Endothelial cell of umbilical vein (primary cell): Measurements from ENCODE around the gene DENND4A. TPM values are rescaled to one million over a fixed set of nuclear protein-coding genes. Genes with fewer than 3 reads are reported as not detected.

Source experiments
- BruUV-seq: library from RNA; stranded (reverse); fragments of 400-500 nt; replicated peaks from 2 replicates; lab custom pipeline; 2021; lab: Mats Ljungman, UMichigan
- CTCF ChIA-PET: fragments of 300-600, 350-600 bp; sonication (Branson Sonifier 250); formaldehyde crosslinking; loops from one replicate; lab custom pipeline; 2021; ENCODE audit warnings: antibody characterized with exemption, inconsistent platforms; lab: Charles Lee
- POLR2A ChIA-PET: fragments of 300-600, 350-600 bp; sonication (Branson Sonifier 250); formaldehyde crosslinking; loops from one replicate; lab custom pipeline; 2021; ENCODE audit warnings: antibody characterized with exemption, inconsistent platforms; lab: Charles Lee
- DNase-seq: peaks from one replicate; pipeline ENCODE4 v3.0.0-alpha.2; 2011; ENCODE audit warnings: low read depth, low spot score
- FAIRE-seq: peaks from 2 replicates; lab custom pipeline; 2011; peaks lifted over from hg19 to GRCh38; lab: Jason Lieb, UNC
- H2AFZ ChIP-seq: 2 replicates; pipeline ENCODE4 v1.6.0; 2012; ENCODE audit warnings: low read depth, low read length, control low read depth, inconsistent platforms
- H3K27ac ChIP-seq: 2 replicates; pipeline ENCODE4 v1.5.1; 2011; ENCODE audit warnings: low read depth, mild to moderate bottlenecking, control low read depth, low read length, moderate library complexity; ENCODE audit not compliant: insufficient read depth
- H3K27me3 ChIP-seq, 2 experiments: 2 replicates each; pipeline versions ENCODE4 v1.6.0 to v1.6.1; 2011; ENCODE audit warnings: low read length in 2 of 2, mixed read lengths in 1 of 2; ENCODE audit not compliant: control insufficient read depth in 2 of 2, insufficient read depth in 2 of 2
- H3K36me3 ChIP-seq, 2 experiments: 2 replicates in 1 of 2; 3 replicates in 1 of 2; pipeline ENCODE4 v1.5.1; 2011; ENCODE audit warnings: low read length in 2 of 2, mild to moderate bottlenecking in 1 of 2, moderate library complexity in 1 of 2; ENCODE audit not compliant: control insufficient read depth in 2 of 2, insufficient read depth in 2 of 2; ENCODE audit errors: extremely low read depth in 1 of 2
- H3K4me1 ChIP-seq: 3 replicates; pipeline ENCODE4 v1.5.1; 2011; ENCODE audit warnings: mild to moderate bottlenecking, low read length; ENCODE audit not compliant: control insufficient read depth, insufficient read depth; ENCODE audit errors: extremely low read depth
- H3K4me2 ChIP-seq: 2 replicates; pipeline ENCODE4 v1.6.1; 2011; ENCODE audit warnings: low read length, control low read depth, mixed read lengths; ENCODE audit not compliant: insufficient read depth
- H3K4me3 ChIP-seq, 3 experiments: fragments of 200-600 bp in 1 of 3; sonication (generic), shearing (Covaris generic) in 1 of 3; replicated peaks in 1 of 3; 2 replicates each; pipeline ENCODE4 v1.5.1; 2011 to 2016; ENCODE audit warnings: control low read depth in 3 of 3, low read length in 3 of 3, mild to moderate bottlenecking in 2 of 3, inconsistent platforms in 1 of 3, low read depth in 1 of 3, moderate library complexity in 1 of 3; ENCODE audit not compliant: insufficient read depth in 1 of 3
- H3K79me2 ChIP-seq: 2 replicates; pipeline ENCODE4 v1.6.0; 2012; ENCODE audit warnings: low read length, inconsistent platforms; ENCODE audit not compliant: control insufficient read depth, insufficient read depth
- H3K9ac ChIP-seq: replicated peaks from 2 replicates; pipeline ENCODE3; 2011; ENCODE audit warnings: low read length, control low read depth; ENCODE audit not compliant: insufficient read depth; ENCODE audit errors: extremely low read depth
- H3K9me1 ChIP-seq: replicated peaks from 3 replicates; pipeline ENCODE4 v1.6.0; 2011; ENCODE audit warnings: mild to moderate bottlenecking, low read length; ENCODE audit not compliant: control insufficient read depth, insufficient read depth; ENCODE audit errors: extremely low read depth
- H3K9me3 ChIP-seq: replicated peaks from 2 replicates; pipeline ENCODE4 v1.5.1; 2012; ENCODE audit warnings: low read length, inconsistent platforms; ENCODE audit not compliant: control insufficient read depth, insufficient read depth
- H4K20me1 ChIP-seq: replicated peaks from 2 replicates; pipeline ENCODE3; 2011; ENCODE audit warnings: mild to moderate bottlenecking, low read length; ENCODE audit not compliant: control insufficient read depth, insufficient read depth; ENCODE audit errors: extremely low read depth
- CTCF ChIP-seq, 2 donors: IDR thresholded peaks; 1 replicate in 1 of 2; 2 replicates in 1 of 2; pipeline ENCODE4 v1.5.1; 2011; ENCODE audit warnings: low read length in 2 of 2, mild to moderate bottlenecking in 2 of 2, moderate library complexity in 2 of 2, control low read depth in 1 of 2, inconsistent platforms in 1 of 2, low read depth in 1 of 2; ENCODE audit not compliant: insufficient read depth in 1 of 2; ENCODE audit errors: extremely low read depth in 1 of 2
- EZH2 ChIP-seq: IDR thresholded peaks from 2 replicates; pipeline ENCODE4 v1.6.1; 2012; ENCODE audit warnings: borderline replicate concordance, low read depth, mild to moderate bottlenecking, moderate library complexity, low read length, inconsistent platforms; ENCODE audit not compliant: severe bottlenecking
- FOS ChIP-seq: IDR thresholded peaks from 2 replicates; pipeline ENCODE4 v1.6.1; 2011; ENCODE audit warnings: mild to moderate bottlenecking, low read length, moderate library complexity, borderline replicate concordance; ENCODE audit not compliant: insufficient read depth
- GATA2 ChIP-seq: IDR thresholded peaks from 2 replicates; pipeline ENCODE4 v1.7.0; 2011; ENCODE audit warnings: low read depth, mild to moderate bottlenecking, moderate library complexity, mixed read lengths, low read length; ENCODE audit not compliant: insufficient read length, insufficient read depth
- JUN ChIP-seq: IDR thresholded peaks from 2 replicates; pipeline ENCODE4 v1.6.1; 2011; ENCODE audit warnings: borderline replicate concordance, low read depth; ENCODE audit not compliant: insufficient read length, insufficient read depth
- MAX ChIP-seq: IDR thresholded peaks from 2 replicates; pipeline ENCODE4 v1.6.1; 2011; ENCODE audit not compliant: insufficient read depth, insufficient read length
- MYC ChIP-seq: IDR thresholded peaks from one replicate; pipeline ENCODE4 v1.6.1; 2011; ENCODE audit warnings: mild to moderate bottlenecking, low read depth, low read length
- POLR2A ChIP-seq: IDR thresholded peaks from 2 replicates; pipeline ENCODE4 v1.6.1; 2012; ENCODE audit warnings: low read depth, mild to moderate bottlenecking, control low read depth, low read length
- POLR2AphosphoS5 ChIP-seq: IDR thresholded peaks from 2 replicates; pipeline ENCODE4 v1.6.1; 2012; ENCODE audit warnings: low read depth, mild to moderate bottlenecking, control low read depth, low read length, moderate library complexity; ENCODE audit not compliant: insufficient read depth
- dilution Hi-C: fragments of 300-500 bp; cut with MboI; formaldehyde crosslinking; loops from one replicate; pipeline ENCODE4 v1.15.0; 2019; ENCODE audit warnings: low sequenced_read_pairs; ENCODE audit not compliant: extremely low pct_ligation_motif_present
- intact Hi-C: fragments of 100-400 bp; cut with micrococcal nuclease; formaldehyde crosslinking; loops from one replicate; pipeline ENCODE4 v1.10.0; 2022
- polyA plus RNA-seq, 4 experiments: library from polyadenylated mRNA; depleted of rRNA in 3 of 4; stranded (reverse) in 3 of 4; unstranded in 1 of 4; fragments of >200 nt; gene quantifications; 2 replicates each; pipeline versions ENCODE4 v1.2.1 to v1.2.3, GENCODE V29; 2011 to 2012; ENCODE audit warnings: missing spikeins in 1 of 4
- total RNA-seq: library from RNA; stranded (reverse); gene quantifications from 2 replicates; pipeline ENCODE4 v1.2.3, GENCODE V29; 2021

Gene DENND4A
- total and polyA plus RNA-seq, 2 donors (not counting 3 experiments of a cell fraction or from before 2014, with no cell fraction given), result 5.7 to 22.2 TPM

- Histone ChIP-seq H3K4me1 (peaks cover 28% of the 10 kb centered on the region), H3K9me1 (no peaks in the 10 kb centered on the region), H4K20me1 (no peaks in the 10 kb centered on the region), H3K79me2 (no peaks in the 10 kb centered on the region), H3K27me3 (no peaks in the 10 kb centered on the region), H3K9me3 (no peaks in the 10 kb centered on the region), H2AFZ (no peak overlapping the region), H3K4me3 (no peak overlapping the region), H3K36me3 (peaks cover 2 to 3% of the 10 kb centered on the region in 2 experiments), H3K9ac (no peak overlapping the region), H3K4me2 (peak overlapping the region; percentile 7), H3K27ac (peak overlapping the region; percentile 0)
- CTCF ChIA-PET, result interaction anchor here (0.6 to 1.4 kb wide), 9 partner anchors 9 to 170 kb away, joined by 3 to 6 read pairs (median 4); partner anchors contain the start of gene SLC24A1
- no peak for TF ChIP-seq MYC
- TF ChIP-seq JUN, result peak; percentile 1
- no peak for TF ChIP-seq CTCF (IDR thresholded peaks at IDR 0.05; ENCODE audit: extremely low read depth in 1 of 2, insufficient read depth in 1 of 2, low read depth in 1 of 2, low read length in 2 of 2)
- peak; percentile 34 for TF ChIP-seq FOS
- peak; percentile 78 for TF ChIP-seq GATA2
- no peak for TF ChIP-seq POLR2AphosphoS5
- no peak for TF ChIP-seq EZH2
- TF ChIP-seq POLR2A, result no peak
- TF ChIP-seq MAX, result no peak
- intact Hi-C loops (no loop called here), dilution Hi-C loops (no loop called here)
- no TSS peak for BruUV-seq
- POLR2A ChIA-PET, result no interaction called here
- DNase-seq (peak; percentile 61), FAIRE-seq (peak; percentile 33)
Observed at GRCh38 chr15:65653801-65654521, 138.1 kb downstream of the DENND4A start.
